ENCODE data around the gene KRTAP17-1.
"Not testable (repeated sequence)": the region's sequence is repeated elsewhere in the genome, so short reads cannot be mapped to it uniquely, and the experiment has no call there.

DNA sequence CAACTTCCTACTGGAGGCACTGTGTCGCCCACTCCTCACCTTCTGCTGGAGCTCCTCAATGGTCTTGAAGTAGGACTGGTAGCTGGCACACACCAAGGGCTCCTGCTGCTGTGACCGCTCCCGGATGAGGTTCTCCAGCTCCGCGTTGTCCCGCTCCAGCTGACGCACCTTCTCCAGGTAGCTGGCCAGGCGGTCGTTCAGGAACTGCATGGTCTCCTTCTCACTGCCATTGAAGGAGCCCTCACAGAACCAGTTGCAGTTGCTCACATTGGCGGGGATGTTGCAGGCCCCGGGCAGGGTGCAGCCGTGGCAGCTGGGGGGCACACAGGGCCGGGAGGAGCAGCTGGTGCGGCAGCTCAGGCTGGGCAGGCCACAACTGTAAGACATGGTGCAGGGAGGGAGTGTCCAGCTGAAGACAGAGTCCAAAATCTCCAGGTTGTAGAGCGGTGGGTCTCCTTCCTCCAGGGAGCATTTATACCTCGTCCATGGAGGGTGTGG, 34.9 kb upstream of the KRTAP17-1 start, which contains the start of gene KRT33A:
- not testable (repeated sequence) for TF ChIP-seq GATA2, GATA3 (IDR thresholded peaks at IDR 0.05; ENCODE audit: low read depth, low read length)

All from SH-SY5Y (cell line).